Measurements from ENCODE around the gene OLIG3. TPM values are rescaled to one million over a fixed set of nuclear protein-coding genes. Genes with fewer than 3 reads are reported as not detected.
A peak's percentile ranks its signal among the peaks of the same experiment; 100 is the strongest.

Gene OLIG3
- total RNA-seq (not detected), polyA plus RNA-seq (not detected)

- Mint-ChIP-seq H3K27ac (peak within 1 kb of the TSS in 1 of 3 donors; percentile 44), H3K27me3 (peaks cover 96% of the 10 kb centered on the region), H3K4me1 (peaks cover 9 to 67% (median 24%) of the 10 kb centered on the region in 4 donors), H3K36me3 (no peaks in the 10 kb centered on the region), H3K9me3 (peaks cover 0 to 9% (median 1%) of the 10 kb centered on the region in 7 donors), H3K4me3 (peak within 1 kb of the TSS; percentile 51 to 70 (median 66))
- H3K36me3 ChIP-seq (ENCODE audit: control insufficient read depth, insufficient read depth, low read length): no peaks in the 10 kb centered on the region
- ATAC-seq (ENCODE audit: low read depth in 2 of 2): no peak
- H3K4me3 ChIP-seq (ENCODE audit: low read depth, low read length): no peak within 1 kb of the TSS
- H3K27me3 ChIP-seq (ENCODE audit: control insufficient read depth, insufficient read depth, low read length): peaks cover 65% of the 10 kb centered on the region
- no peak within 1 kb of the TSS for H3K27ac ChIP-seq (ENCODE audit: insufficient read depth, low read length, poor library complexity, severe bottlenecking)
- DNase-seq: peak in 1 of 3 donors; percentile 42
- peaks cover 57% of the 10 kb centered on the region for H3K4me1 ChIP-seq (ENCODE audit: control insufficient read depth, insufficient read depth, low read length, poor library complexity, severe bottlenecking)
- no peaks in the 10 kb centered on the region for H3K9me3 ChIP-seq (ENCODE audit: control insufficient read depth in 2 of 2, low read length in 2 of 2)
These were observed at the start of gene OLIG3 for GRCh38 chr6:137494281-137494987. OLIG3 (minus strand) TSS chr6:137494394; CDS start chr6:137494170, 224 bp downstream.

DNA sequence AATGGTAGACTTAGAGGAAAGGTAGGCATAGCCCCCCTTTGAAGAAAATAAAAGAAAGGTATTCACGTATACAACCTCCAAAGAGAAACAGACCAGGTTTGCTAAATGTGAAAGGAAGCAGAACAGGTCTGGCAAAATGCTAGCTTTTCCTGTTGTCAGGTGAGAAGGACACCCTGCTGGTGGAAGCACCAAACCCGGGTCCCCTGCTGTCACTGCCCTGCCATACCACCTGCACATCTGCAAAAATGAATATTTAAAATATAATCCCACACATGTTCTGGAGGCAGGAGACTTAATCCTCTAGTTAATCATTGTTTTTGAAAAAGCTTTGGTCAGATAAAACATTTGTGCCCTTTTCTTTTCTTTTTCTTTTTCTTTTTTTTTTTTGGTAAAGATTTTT lies 48.9 kb upstream of the OLIG3 start:
- peak overlapping the region in 1 of 4 donors; percentile 31 for H3K4me3 Mint-ChIP-seq
- H3K36me3 ChIP-seq (ENCODE audit: control insufficient read depth, insufficient read depth, low read length): no peaks in the 10 kb centered on the region
- H3K27ac Mint-ChIP-seq: no peak overlapping the region
- no peak for ATAC-seq (ENCODE audit: low read depth in 2 of 2)
- H3K9me3 ChIP-seq (ENCODE audit: control insufficient read depth in 2 of 2, low read length in 2 of 2): no peaks in the 10 kb centered on the region
- peaks cover 5% of the 10 kb centered on the region for H3K36me3 Mint-ChIP-seq
- H3K27ac ChIP-seq (ENCODE audit: insufficient read depth, low read length, poor library complexity, severe bottlenecking): no peak overlapping the region
- H3K27me3 Mint-ChIP-seq: peaks cover 18% of the 10 kb centered on the region
- peak in 1 of 3 donors; percentile 52 for DNase-seq
- peaks cover 0 to 15% (median 5%) of the 10 kb centered on the region in 4 donors for H3K4me1 Mint-ChIP-seq
- H3K27me3 ChIP-seq (ENCODE audit: control insufficient read depth, insufficient read depth, low read length): peaks cover 6% of the 10 kb centered on the region
- no peak overlapping the region for H3K4me3 ChIP-seq (ENCODE audit: low read depth, low read length)
- peaks cover 0 to 4% (median 0%) of the 10 kb centered on the region in 7 donors for H3K9me3 Mint-ChIP-seq
- H3K4me1 ChIP-seq (ENCODE audit: control insufficient read depth, insufficient read depth, low read length, poor library complexity, severe bottlenecking): no peaks in the 10 kb centered on the region

DNA sequence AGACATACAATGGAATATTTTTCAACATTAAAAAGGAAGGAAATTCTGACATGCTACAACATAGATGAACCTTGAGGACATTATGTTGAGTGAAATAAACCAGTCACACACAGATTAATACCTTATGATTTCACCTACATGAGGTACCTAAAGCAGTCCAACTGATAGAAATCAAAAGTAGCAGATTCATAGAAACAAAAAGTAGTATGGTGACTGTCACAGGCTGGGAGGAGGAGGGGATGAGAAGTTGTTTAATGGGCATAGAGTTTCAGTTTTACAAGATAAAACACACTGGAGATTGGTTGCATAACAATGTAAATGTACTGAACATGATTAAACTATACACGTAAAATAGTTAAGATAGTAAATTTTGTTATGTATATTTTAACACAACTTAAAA lies 48.5 kb upstream of the OLIG3 start:
- Histone ChIP-seq H3K27ac (ENCODE audit: insufficient read depth, low read length, poor library complexity, severe bottlenecking) (no peak overlapping the region), H3K36me3 (ENCODE audit: control insufficient read depth, insufficient read depth, low read length) (no peaks in the 10 kb centered on the region), H3K27me3 (ENCODE audit: control insufficient read depth, insufficient read depth, low read length) (peaks cover 6% of the 10 kb centered on the region), H3K4me1 (ENCODE audit: control insufficient read depth, insufficient read depth, low read length, poor library complexity, severe bottlenecking) (no peaks in the 10 kb centered on the region), H3K9me3 (ENCODE audit: control insufficient read depth in 2 of 2, low read length in 2 of 2) (no peaks in the 10 kb centered on the region), H3K4me3 (ENCODE audit: low read depth, low read length) (no peak overlapping the region)
- Mint-ChIP-seq H3K36me3 (peaks cover 5% of the 10 kb centered on the region), H3K4me3 (no peak overlapping the region), H3K27me3 (peaks cover 18% of the 10 kb centered on the region), H3K4me1 (peaks cover 0 to 15% (median 5%) of the 10 kb centered on the region in 4 donors), H3K9me3 (peaks cover 0 to 4% (median 0%) of the 10 kb centered on the region in 7 donors), H3K27ac (no peak overlapping the region)
- no peak for ATAC-seq (ENCODE audit: low read depth in 2 of 2)
- DNase-seq: peak in 1 of 3 donors; percentile 62

- peaks cover 0 to 15% (median 5%) of the 10 kb centered on the region in 4 donors for H3K4me1 Mint-ChIP-seq
- no peak overlapping the region for H3K4me3 Mint-ChIP-seq
- Histone ChIP-seq H3K4me3 (ENCODE audit: low read depth, low read length) (no peak overlapping the region), H3K36me3 (ENCODE audit: control insufficient read depth, insufficient read depth, low read length) (no peaks in the 10 kb centered on the region), H3K27me3 (ENCODE audit: control insufficient read depth, insufficient read depth, low read length) (peaks cover 6% of the 10 kb centered on the region), H3K4me1 (ENCODE audit: control insufficient read depth, insufficient read depth, low read length, poor library complexity, severe bottlenecking) (peaks cover 4% of the 10 kb centered on the region), H3K9me3 (ENCODE audit: control insufficient read depth in 2 of 2, low read length in 2 of 2) (no peaks in the 10 kb centered on the region), H3K27ac (ENCODE audit: insufficient read depth, low read length, poor library complexity, severe bottlenecking) (no peak overlapping the region)
- H3K27ac Mint-ChIP-seq: no peak overlapping the region
- DNase-seq (no peak), ATAC-seq (ENCODE audit: low read depth in 2 of 2) (no peak)
- peaks cover 18% of the 10 kb centered on the region for H3K27me3 Mint-ChIP-seq
- H3K36me3 Mint-ChIP-seq: peaks cover 5% of the 10 kb centered on the region
- peaks cover 0 to 4% (median 0%) of the 10 kb centered on the region in 7 donors for H3K9me3 Mint-ChIP-seq
These were observed 47.4 kb upstream of the OLIG3 start for GRCh38 chr6:137541534-137542063.

GRCh38 chr6:137536104-137536773 lies 42.0 kb upstream of the OLIG3 start:
- H3K4me1 Mint-ChIP-seq: peaks cover 0 to 5% (median 1%) of the 10 kb centered on the region in 4 donors
- H3K27me3 ChIP-seq (ENCODE audit: control insufficient read depth, insufficient read depth, low read length): peaks cover 2% of the 10 kb centered on the region
- H3K27me3 Mint-ChIP-seq: peaks cover 14% of the 10 kb centered on the region
- DNase-seq: peak in 2 of 3 donors; percentile 54 to 89
- peak overlapping the region; percentile 30 for H3K27ac ChIP-seq (ENCODE audit: insufficient read depth, low read length, poor library complexity, severe bottlenecking)
- H3K9me3 Mint-ChIP-seq: peaks cover 0 to 2% (median 0%) of the 10 kb centered on the region in 7 donors
- no peak overlapping the region for H3K4me3 Mint-ChIP-seq
- no peaks in the 10 kb centered on the region for H3K9me3 ChIP-seq (ENCODE audit: control insufficient read depth in 2 of 2, low read length in 2 of 2)
- H3K4me3 ChIP-seq (ENCODE audit: low read depth, low read length): peak overlapping the region; percentile 17
- no peaks in the 10 kb centered on the region for H3K36me3 ChIP-seq (ENCODE audit: control insufficient read depth, insufficient read depth, low read length)
- H3K4me1 ChIP-seq (ENCODE audit: control insufficient read depth, insufficient read depth, low read length, poor library complexity, severe bottlenecking): peaks cover 16% of the 10 kb centered on the region
- no peak overlapping the region for H3K27ac Mint-ChIP-seq
- peak; percentile 95 to 97 for ATAC-seq (ENCODE audit: low read depth in 2 of 2)
- H3K36me3 Mint-ChIP-seq: no peaks in the 10 kb centered on the region

DNA sequence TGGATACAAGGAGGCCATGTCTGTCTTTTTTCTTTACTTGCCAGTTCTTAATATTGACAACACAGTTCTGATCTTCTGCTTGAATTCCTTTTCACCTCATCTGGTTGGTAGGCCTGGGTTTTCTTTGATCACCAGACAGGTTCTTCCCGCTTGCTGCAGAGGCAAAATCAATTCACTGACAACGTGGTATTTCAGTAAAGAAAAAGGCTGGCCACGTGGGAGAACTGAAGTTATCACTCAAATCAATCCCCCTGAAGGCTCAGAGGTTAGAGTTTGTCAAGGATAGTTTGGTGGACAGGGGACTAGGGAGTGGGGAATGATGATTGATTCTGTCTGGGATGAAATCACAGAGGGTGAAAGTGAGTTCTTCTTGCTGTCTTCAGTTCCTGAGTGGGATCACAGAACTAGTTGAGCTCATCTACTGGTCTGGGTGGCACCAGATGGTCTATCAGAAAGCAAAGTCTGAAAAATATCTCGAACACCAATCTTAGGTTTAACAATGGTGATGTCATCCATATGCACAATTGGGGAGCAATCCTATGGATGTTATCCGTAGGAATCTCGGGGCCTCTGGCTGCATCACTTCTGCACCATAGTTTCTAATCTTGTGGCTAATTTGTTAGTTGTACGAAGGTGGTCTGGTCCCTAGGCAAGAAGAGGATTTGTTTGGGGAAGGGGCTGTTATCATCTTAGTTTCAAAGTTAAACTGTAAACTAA lies 37.3 kb upstream of the OLIG3 start:
- Mint-ChIP-seq H3K36me3 (peaks cover 3% of the 10 kb centered on the region), H3K27me3 (peaks cover 18% of the 10 kb centered on the region), H3K9me3 (peaks cover 0 to 4% (median 1%) of the 10 kb centered on the region in 7 donors), H3K4me3 (no peak overlapping the region), H3K27ac (no peak overlapping the region), H3K4me1 (peaks cover 0 to 5% (median 2%) of the 10 kb centered on the region in 4 donors)
- no peaks in the 10 kb centered on the region for H3K36me3 ChIP-seq (ENCODE audit: control insufficient read depth, insufficient read depth, low read length)
- H3K4me1 ChIP-seq (ENCODE audit: control insufficient read depth, insufficient read depth, low read length, poor library complexity, severe bottlenecking): peaks cover 11% of the 10 kb centered on the region
- no peak overlapping the region for H3K27ac ChIP-seq (ENCODE audit: insufficient read depth, low read length, poor library complexity, severe bottlenecking)
- H3K9me3 ChIP-seq (ENCODE audit: control insufficient read depth in 2 of 2, low read length in 2 of 2): peaks cover under 1% of the 10 kb centered on the region in 2 experiments
- no peak for DNase-seq
- H3K27me3 ChIP-seq (ENCODE audit: control insufficient read depth, insufficient read depth, low read length): peaks cover 14% of the 10 kb centered on the region
- no peak for ATAC-seq (ENCODE audit: low read depth in 2 of 2)
- H3K4me3 ChIP-seq (ENCODE audit: low read depth, low read length): no peak overlapping the region

DNA sequence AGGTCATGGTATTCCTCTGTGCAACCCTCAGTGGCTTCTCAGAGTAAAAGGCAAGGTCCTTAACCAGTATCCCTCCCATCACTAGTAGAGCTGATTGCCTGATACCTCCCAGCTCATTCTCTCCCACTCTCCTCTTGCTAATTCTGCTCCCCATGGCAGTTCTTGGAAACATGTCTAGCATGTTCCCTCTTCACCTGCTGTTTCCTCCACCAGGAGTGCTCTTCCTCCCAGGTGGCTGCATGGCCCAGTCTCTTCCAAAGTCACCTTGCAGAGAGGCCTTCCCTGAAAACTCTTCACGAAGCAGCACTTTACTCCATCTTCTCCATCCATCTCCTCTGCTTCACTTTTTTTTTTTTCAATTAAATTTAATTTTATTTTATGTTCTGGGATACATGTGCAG lies 36.2 kb upstream of the OLIG3 start:
- Mint-ChIP-seq H3K36me3 (peaks cover 3% of the 10 kb centered on the region), H3K27ac (no peak overlapping the region), H3K27me3 (peaks cover 18% of the 10 kb centered on the region), H3K4me1 (peaks cover 0 to 5% (median 2%) of the 10 kb centered on the region in 4 donors), H3K9me3 (peaks cover 0 to 11% (median 4%) of the 10 kb centered on the region in 7 donors), H3K4me3 (no peak overlapping the region)
- Histone ChIP-seq H3K27ac (ENCODE audit: insufficient read depth, low read length, poor library complexity, severe bottlenecking) (no peak overlapping the region), H3K4me1 (ENCODE audit: control insufficient read depth, insufficient read depth, low read length, poor library complexity, severe bottlenecking) (no peaks in the 10 kb centered on the region), H3K9me3 (ENCODE audit: control insufficient read depth in 2 of 2, low read length in 2 of 2) (peaks cover 9 to 10% of the 10 kb centered on the region in 2 experiments), H3K4me3 (ENCODE audit: low read depth, low read length) (no peak overlapping the region), H3K27me3 (ENCODE audit: control insufficient read depth, insufficient read depth, low read length) (peaks cover 17% of the 10 kb centered on the region), H3K36me3 (ENCODE audit: control insufficient read depth, insufficient read depth, low read length) (no peaks in the 10 kb centered on the region)
- DNase-seq: no peak
- no peak for ATAC-seq (ENCODE audit: low read depth in 2 of 2)

Data from CD4-positive, CD25-positive, alpha-beta regulatory T cell (primary cell).